RPMI8226 (cell line): ENCODE data around the gene PAK1.

ENCODE experiments used
- DNase-seq: peaks from one replicate; pipeline ENCODE4 v3.0.0-alpha.2; 2015

PAK1 gene

GRCh38 chr11:77431813-77432212 is 42.1 kb downstream of the PAK1 start:
- DNase-seq = no peak

GRCh38 chr11:77428598-77428997 is 45.3 kb downstream of the PAK1 start:
- no peak for DNase-seq

- no peak for DNase-seq
Measured at GRCh38 chr11:77425346-77425745, 48.5 kb downstream of the PAK1 start.

- no peak for DNase-seq
Measured at GRCh38 chr11:77424644-77425043, 49.2 kb downstream of the PAK1 start.

- DNase-seq = no peak
Measured at GRCh38 chr11:77423624-77424023, 50.3 kb downstream of the PAK1 start.

- no peak for DNase-seq
Measured at GRCh38 chr11:77422687-77423086, 51.2 kb downstream of the PAK1 start.

GRCh38 chr11:77421041-77421723 is 52.7 kb downstream of the PAK1 start:
- DNase-seq = no peak

- no peak for DNase-seq
Measured at GRCh38 chr11:77418971-77419597, 54.8 kb downstream of the PAK1 start.

- peak; percentile 4 for DNase-seq
Measured at GRCh38 chr11:77418155-77418970, 55.5 kb downstream of the PAK1 start.

GRCh38 chr11:77416357-77416756 is 57.5 kb downstream of the PAK1 start:
- no peak for DNase-seq

GRCh38 chr11:77413850-77414460 is 59.9 kb downstream of the PAK1 start:
- DNase-seq = no peak

- DNase-seq = no peak
Measured at GRCh38 chr11:77412814-77413213, 61.1 kb downstream of the PAK1 start.

GRCh38 chr11:77411717-77412441 is 62.0 kb downstream of the PAK1 start:
- peak; percentile 88 for DNase-seq

- DNase-seq = no peak
Measured at GRCh38 chr11:77411137-77411707, 62.7 kb downstream of the PAK1 start.

- no peak for DNase-seq
Measured at GRCh38 chr11:77410076-77410827, 63.6 kb downstream of the PAK1 start.

GRCh38 chr11:77409046-77409445 is 64.8 kb downstream of the PAK1 start:
- no peak for DNase-seq

- peak; percentile 3 for DNase-seq
Measured at GRCh38 chr11:77407613-77408012, 66.3 kb downstream of the PAK1 start.

GRCh38 chr11:77406396-77406795 is 67.5 kb downstream of the PAK1 start:
- DNase-seq = no peak

GRCh38 chr11:77403211-77403610 is 70.7 kb downstream of the PAK1 start:
- no peak for DNase-seq

GRCh38 chr11:77402218-77402556 is 71.7 kb downstream of the PAK1 start:
- DNase-seq = no peak

GRCh38 chr11:77401486-77402217 is 72.2 kb downstream of the PAK1 start:
- DNase-seq = no peak
